HCT116 (cell line): ENCODE data around the gene MORN5. TPM values are rescaled to one million over a fixed set of nuclear protein-coding genes. Genes with fewer than 3 reads are reported as not detected.

Source experiments
- ATAC-seq: fragments of 200-7000 bp; cut with Tn5 transposase; 2 replicates; pipeline ENCODE4 v1.9.1; 2020; ENCODE audit warnings: mild to moderate bottlenecking, moderate library complexity
- BruUV-seq: library from RNA; stranded (reverse); fragments of 400-500 nt; replicated peaks from 2 replicates; lab custom pipeline; 2021; lab: Mats Ljungman, UMichigan
- CTCF ChIA-PET: fragments of 300-600 bp; sonication (Branson Sonifier 250); formaldehyde crosslinking; loops from one replicate; lab custom pipeline; 2021; ENCODE audit warnings: antibody characterized with exemption; lab: Charles Lee
- POLR2A ChIA-PET: fragments of 300-600, 350-600 bp; sonication (Branson Sonifier 250); formaldehyde crosslinking; loops from one replicate; lab custom pipeline; 2021; ENCODE audit warnings: antibody characterized with exemption; lab: Charles Lee
- RAD21 ChIA-PET, 2 experiments: fragments of 300-600 bp; sonication (Branson Sonifier 250); formaldehyde crosslinking; loops; one replicate each; lab custom pipeline; 2023; ENCODE audit warnings: low total read pairs in 2 of 2; ENCODE audit not compliant: uncharacterized antibody in 2 of 2, unreplicated experiment in 2 of 2, low non-redundant PET in 1 of 2; lab: Charles Lee
- DNase-seq: peaks from one replicate; pipeline ENCODE4 v3.0.0-alpha.2; 2010; ENCODE audit warnings: low read depth, low spot score
- H2AFZ ChIP-seq: fragments of 200-600 bp; shearing (Covaris generic), sonication (generic); 2 replicates; pipeline ENCODE4 v1.6.1; 2017; ENCODE audit warnings: low read depth, mixed run types, mixed read lengths, antibody characterized with exemption, low read length; ENCODE audit not compliant: poor library complexity, severe bottlenecking
- H3K27ac ChIP-seq: 2 replicates; pipeline ENCODE4 v1.5.1; 2012; ENCODE audit warnings: low read depth, low read length
- H3K27me3 ChIP-seq: fragments of 200-600 bp; sonication (generic); 2 replicates; pipeline ENCODE4 v1.6.1; 2016; ENCODE audit warnings: mixed run types, low read length, mixed read lengths; ENCODE audit not compliant: insufficient read depth
- H3K36me3 ChIP-seq, 2 experiments: fragments of 200-500 bp in 1 of 2; fragments of 200-600 bp in 1 of 2; sonication (Bioruptor generic) in 1 of 2; sonication (generic) in 1 of 2; 2 replicates each; pipeline versions ENCODE4 v1.5.1 to v1.6.1; 2014 to 2016; ENCODE audit warnings: low read length in 2 of 2, inconsistent platforms in 1 of 2, mixed read lengths in 1 of 2, mixed run types in 1 of 2; ENCODE audit not compliant: insufficient read depth in 2 of 2, control insufficient read depth in 1 of 2
- H3K4me1 ChIP-seq, 2 experiments: fragments of 200-600 bp in 1 of 2; sonication (generic) in 1 of 2; 2 replicates each; pipeline versions ENCODE4 v1.5.1 to v1.6.1; 2012 to 2017; ENCODE audit warnings: low read length in 2 of 2, inconsistent platforms in 1 of 2, mild to moderate bottlenecking in 1 of 2, mixed read lengths in 1 of 2, mixed run types in 1 of 2, moderate library complexity in 1 of 2; ENCODE audit not compliant: insufficient read depth in 2 of 2, control insufficient read depth in 1 of 2
- H3K4me2 ChIP-seq: fragments of 200-600 bp; sonication (generic); 2 replicates; pipeline ENCODE4 v1.6.1; 2017; ENCODE audit warnings: mixed run types, low read length, mixed read lengths
- H3K4me3 ChIP-seq, 2 experiments: fragments of 200-600 bp in 1 of 2; sonication (generic) in 1 of 2; replicated peaks in 1 of 2; 2 replicates each; pipeline ENCODE4 v1.5.1; 2011 to 2016; ENCODE audit warnings: low read length in 2 of 2, control low read depth in 1 of 2, low read depth in 1 of 2, mild to moderate bottlenecking in 1 of 2, mixed read lengths in 1 of 2, mixed run types in 1 of 2
- H3K79me2 ChIP-seq: fragments of 200-600 bp; sonication (generic); 2 replicates; pipeline ENCODE4 v1.6.1; 2017; ENCODE audit warnings: mild to moderate bottlenecking, mixed run types, low read length, moderate library complexity, mixed read lengths; ENCODE audit not compliant: insufficient read depth
- H3K9ac ChIP-seq: fragments of 200-600 bp; sonication (generic); 2 replicates; pipeline ENCODE4 v1.6.1; 2016; ENCODE audit warnings: low read length, mixed read lengths
- H3K9me2 ChIP-seq: fragments of 200-600 bp; sonication (generic), shearing (Covaris generic); 2 replicates; pipeline ENCODE4 v1.6.1; 2017; ENCODE audit warnings: mixed run types, mild to moderate bottlenecking, moderate library complexity; ENCODE audit not compliant: insufficient read depth
- H3K9me3 ChIP-seq, 2 experiments: fragments of 200-500 bp in 1 of 2; fragments of 200-600 bp in 1 of 2; sonication (Bioruptor generic) in 1 of 2; sonication (generic) in 1 of 2; 2 replicates each; pipeline ENCODE4 v1.6.1; 2014 to 2017; ENCODE audit warnings: low read length in 2 of 2, mixed read lengths in 2 of 2, inconsistent platforms in 1 of 2, low read depth in 1 of 2, mild to moderate bottlenecking in 1 of 2, mixed run types in 1 of 2, moderate library complexity in 1 of 2; ENCODE audit not compliant: control insufficient read depth in 1 of 2, insufficient read depth in 1 of 2
- H4K20me1 ChIP-seq: fragments of 200-600 bp; sonication (generic), shearing (Covaris generic); 2 replicates; pipeline ENCODE4 v1.6.1; 2017; ENCODE audit warnings: mixed run types, mild to moderate bottlenecking, moderate library complexity; ENCODE audit not compliant: insufficient read depth
- CBX3 ChIP-seq: IDR thresholded peaks from 2 replicates; pipeline ENCODE4 v1.6.1; 2012; ENCODE audit warnings: low read depth
- CEBPB ChIP-seq: IDR thresholded peaks from 2 replicates; pipeline ENCODE4 v1.6.1; 2012; ENCODE audit warnings: low read depth
- CTCF ChIP-seq, 3 experiments: fragments of 200-600 bp in 1 of 3; sonication (generic) in 1 of 3; IDR thresholded peaks in 2 of 3; conservative IDR thresholded peaks in 1 of 3; 2 replicates each; pipeline ENCODE4 v1.5.1; 2012 to 2017; ENCODE audit warnings: low read depth in 2 of 3, low read length in 2 of 3, antibody characterized with exemption in 1 of 3, borderline replicate concordance in 1 of 3, control low read depth in 1 of 3, mild to moderate bottlenecking in 1 of 3, mixed read lengths in 1 of 3, mixed run types in 1 of 3, moderate library complexity in 1 of 3; ENCODE audit not compliant: insufficient read depth in 1 of 3
- EGR1 ChIP-seq: IDR thresholded peaks from 2 replicates; pipeline ENCODE4 v1.6.1; 2012; ENCODE audit warnings: low read depth
- EZH2 ChIP-seq: fragments of 200-600 bp; sonication (generic); IDR thresholded peaks from 2 replicates; pipeline ENCODE4 v1.6.1; 2017; ENCODE audit warnings: antibody characterized with exemption, mixed run types
- EZH2phosphoT487 ChIP-seq: fragments of 200-600 bp; IDR thresholded peaks from 2 replicates; pipeline ENCODE4 v1.6.1; 2018; ENCODE audit warnings: antibody characterized with exemption, borderline replicate concordance
- POLR2A ChIP-seq: IDR thresholded peaks from 2 replicates; pipeline ENCODE4 v1.7.0; 2011; ENCODE audit warnings: borderline replicate concordance; ENCODE audit not compliant: insufficient read depth, insufficient read length; ENCODE audit errors: extremely low read depth
- POLR2AphosphoS5 ChIP-seq: IDR thresholded peaks from 2 replicates; pipeline ENCODE4 v1.6.1; 2011; ENCODE audit warnings: mild to moderate bottlenecking, low read depth, low read length, moderate library complexity
- RAD21 ChIP-seq: IDR thresholded peaks from 2 replicates; pipeline ENCODE4 v1.6.1; 2012; ENCODE audit warnings: low read depth, mild to moderate bottlenecking
- SIN3A ChIP-seq: IDR thresholded peaks from 2 replicates; pipeline ENCODE4 v1.6.1; 2012; ENCODE audit warnings: low read depth
- TCF7L2 ChIP-seq: IDR thresholded peaks from 2 replicates; pipeline ENCODE4 v1.7.0; 2011; ENCODE audit warnings: borderline replicate concordance, inconsistent platforms; ENCODE audit not compliant: insufficient read depth, insufficient read length; ENCODE audit errors: extremely low read depth
- YY1 ChIP-seq: IDR thresholded peaks from 2 replicates; pipeline ENCODE4 v1.6.1; 2011; ENCODE audit warnings: low read length, low read depth, moderate library complexity, mild to moderate bottlenecking; ENCODE audit not compliant: insufficient replicate concordance; ENCODE audit errors: extremely low read depth
- ZFX ChIP-seq: fragments of 450-650 bp; IDR thresholded peaks from 2 replicates; pipeline ENCODE4 v1.6.1; 2017
- ZNF274 ChIP-seq: fragments of 200-500 bp; sonication (Bioruptor generic); IDR thresholded peaks from 2 replicates; pipeline ENCODE4 v1.6.1; 2014; ENCODE audit warnings: mild to moderate bottlenecking, low read depth, low read length, inconsistent platforms
- intact Hi-C: fragments of 100-400 bp; cut with micrococcal nuclease; formaldehyde crosslinking; loops from 2 replicates; pipeline ENCODE4 v1.10.0; 2022
- total RNA-seq: library from RNA; stranded (reverse); gene quantifications from one replicate; pipeline ENCODE4 v1.2.1, GENCODE V29; 2021; ENCODE audit not compliant: unreplicated experiment

Gene MORN5
- total RNA-seq, 1 experiment from 2014 or later, result not detected

DNA sequence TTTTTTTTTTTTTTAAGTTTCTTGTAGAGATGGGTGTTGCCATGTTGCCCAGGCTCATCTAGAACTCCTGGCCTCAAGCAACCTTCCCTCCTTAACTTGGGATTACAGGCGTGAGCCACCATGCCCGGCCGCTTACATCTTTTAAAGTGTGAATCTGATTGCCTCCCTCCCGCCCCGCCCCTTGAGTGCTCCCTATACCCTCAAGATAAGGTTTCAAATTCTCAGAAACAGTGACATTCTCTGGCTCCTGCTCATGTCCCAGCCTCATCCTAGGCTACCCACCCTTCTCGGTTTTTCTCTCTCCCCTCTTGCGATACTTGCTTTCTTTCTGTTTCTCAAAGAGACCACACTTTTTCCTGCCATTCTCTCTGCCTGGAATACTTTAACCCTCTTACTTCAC, 12.4 kb downstream of the MORN5 start:
- Histone ChIP-seq H3K4me1 (no peaks in the 10 kb centered on the region), H3K9ac (no peak overlapping the region), H3K9me3 (no peaks in the 10 kb centered on the region), H4K20me1 (no peaks in the 10 kb centered on the region), H3K27me3 (no peaks in the 10 kb centered on the region), H3K27ac (no peak overlapping the region), H3K4me3 (no peak overlapping the region), H3K79me2 (no peaks in the 10 kb centered on the region), H3K4me2 (no peak overlapping the region), H3K9me2 (no peaks in the 10 kb centered on the region), H2AFZ (no peak overlapping the region), H3K36me3 (no peaks in the 10 kb centered on the region)
- intact Hi-C loops, result no loop called here
- ChIA-PET RAD21 (no interaction called here), POLR2A (no interaction called here), CTCF (no interaction called here)
- ATAC-seq (no peak), DNase-seq (no peak)
- TF ChIP-seq POLR2A, result no peak
- no peak for TF ChIP-seq ZFX
- no peak for TF ChIP-seq CTCF (IDR thresholded peaks at IDR 0.05 in 2 of 3, conservative IDR thresholded peaks at IDR 0.05 in 1 of 3; ENCODE audit: borderline replicate concordance in 1 of 3, insufficient read depth in 1 of 3, low read depth in 2 of 3, low read length in 2 of 3)
- no peak for TF ChIP-seq RAD21
- TF ChIP-seq ZNF274, result no peak
- no peak for TF ChIP-seq CBX3
- no peak for TF ChIP-seq YY1
- no peak for TF ChIP-seq POLR2AphosphoS5
- TF ChIP-seq EGR1, result no peak
- TF ChIP-seq TCF7L2, result no peak
- no peak for TF ChIP-seq EZH2
- no peak for TF ChIP-seq EZH2phosphoT487
- no peak for TF ChIP-seq CEBPB
- no peak for TF ChIP-seq SIN3A
- no TSS peak for BruUV-seq
